HepG2 (cell line): ENCODE data around the gene GPRIN2. TPM values are rescaled to one million over a fixed set of nuclear protein-coding genes. Genes with fewer than 3 reads are reported as not detected.

ENCODE experiments used
- ATAC-seq: fragments of 200-7000 bp; cut with Tn5 transposase; 3 replicates; pipeline ENCODE4 v1.9.1; 2020; ENCODE audit warnings: mild to moderate bottlenecking, moderate library complexity
- BruUV-seq: library from RNA; stranded (reverse); fragments of 400-500 nt; replicated peaks from 2 replicates; lab custom pipeline; 2021; lab: Mats Ljungman, UMichigan
- CTCF ChIA-PET: fragments of 300-600 bp; formaldehyde crosslinking; extraction: SDS; loops from one replicate; lab custom pipeline; 2021; ENCODE audit warnings: low total read pairs, inconsistent platforms, low intra/inter-chr PET ratio; lab: Yijun Ruan, JAX
- POLR2A ChIA-PET: fragments of 350-600 bp; sonication (Branson Sonifier 250); formaldehyde crosslinking; loops from one replicate; lab custom pipeline; 2020; ENCODE audit warnings: antibody characterized with exemption, inconsistent platforms; lab: Yijun Ruan, JAX
- DNase-seq: peaks from one replicate; pipeline ENCODE4 v3.0.0-alpha.2; 2015; ENCODE audit warnings: low spot score
- FAIRE-seq: peaks from 3 replicates; lab custom pipeline; 2011; peaks lifted over from hg19 to GRCh38; lab: Jason Lieb, UNC
- H2AFZ ChIP-seq: one replicate; pipeline ENCODE4 v1.6.1; 2011; ENCODE audit warnings: low read length, inconsistent platforms
- H3K27ac ChIP-seq: fragments of 300-600 bp; 3 replicates; pipeline ENCODE4 v1.8.0; 2011; ENCODE audit warnings: mixed run types, mild to moderate bottlenecking, mixed read lengths, low read length, inconsistent platforms; ENCODE audit not compliant: insufficient read depth; ENCODE audit errors: extremely low read length
- H3K27me3 ChIP-seq, 2 experiments: fragments of 200-600 bp in 1 of 2; 2 replicates in 1 of 2; 3 replicates in 1 of 2; pipeline versions ENCODE4 v1.6.0 to v1.8.0; 2011; ENCODE audit warnings: low read length in 2 of 2, mild to moderate bottlenecking in 2 of 2, moderate library complexity in 2 of 2, inconsistent platforms in 1 of 2; ENCODE audit not compliant: insufficient read depth in 2 of 2, control insufficient read depth in 1 of 2
- H3K36me3 ChIP-seq, 2 experiments: fragments of 200-600 bp in 1 of 2; replicated peaks in 1 of 2; 2 replicates in 1 of 2; 3 replicates in 1 of 2; pipeline versions ENCODE4 v1.5.1 to v1.8.0; 2011; ENCODE audit warnings: low read length in 2 of 2, inconsistent platforms in 1 of 2; ENCODE audit not compliant: insufficient read depth in 2 of 2, control insufficient read depth in 1 of 2
- H3K4me1 ChIP-seq: 2 replicates; pipeline ENCODE4 v1.5.1; 2012; ENCODE audit warnings: low read length, inconsistent platforms; ENCODE audit not compliant: insufficient read depth
- H3K4me2 ChIP-seq: 2 replicates; pipeline ENCODE4 v1.6.0; 2011; ENCODE audit warnings: low read depth, low read length, inconsistent platforms
- H3K4me3 ChIP-seq, 3 experiments: fragments of 200-600 bp in 1 of 3; sonication (generic), shearing (Covaris generic) in 1 of 3; replicated peaks in 1 of 3; 2 replicates each; pipeline ENCODE4 v1.5.1; 2011 to 2016; ENCODE audit warnings: low read length in 3 of 3, inconsistent platforms in 2 of 3, low read depth in 2 of 3, mild to moderate bottlenecking in 2 of 3, control low read depth in 1 of 3, mixed read lengths in 1 of 3; ENCODE audit not compliant: insufficient read depth in 1 of 3
- H3K79me2 ChIP-seq: one replicate; pipeline ENCODE4 v1.6.1; 2011; ENCODE audit warnings: low read length, inconsistent platforms; ENCODE audit not compliant: insufficient read depth
- H3K9ac ChIP-seq: 2 replicates; pipeline ENCODE4 v1.6.0; 2011; ENCODE audit warnings: mild to moderate bottlenecking, low read depth, low read length, inconsistent platforms; ENCODE audit not compliant: insufficient read depth
- H3K9me3 ChIP-seq: 2 replicates; pipeline ENCODE4 v1.5.1; 2012; ENCODE audit warnings: mild to moderate bottlenecking, low read length
- H4K20me1 ChIP-seq: 2 replicates; pipeline ENCODE4 v1.6.0; 2011; ENCODE audit warnings: inconsistent platforms, mild to moderate bottlenecking, low read length, moderate library complexity; ENCODE audit not compliant: insufficient read depth
- CBFB ChIP-seq: sonication (generic); formaldehyde crosslinking; IDR thresholded peaks from 2 replicates; pipeline ENCODE4 v1.4.0; 2020; ENCODE audit warnings: missing genetic modification reagents
- FOSL2 ChIP-seq: sonication (generic); formaldehyde crosslinking; IDR thresholded peaks from 2 replicates; pipeline ENCODE4 v1.4.0; 2020; ENCODE audit warnings: missing genetic modification reagents
- MAFG ChIP-seq: sonication (generic); formaldehyde crosslinking; IDR thresholded peaks from 2 replicates; pipeline ENCODE4 v1.5.1; 2020; ENCODE audit warnings: mild to moderate bottlenecking, missing genetic modification reagents
- NCOA5 ChIP-seq: sonication (generic); formaldehyde crosslinking; IDR thresholded peaks from 2 replicates; pipeline ENCODE4 v1.4.0; 2020; ENCODE audit warnings: missing genetic modification reagents
- NFE2 ChIP-seq: sonication (generic); formaldehyde crosslinking; IDR thresholded peaks from 2 replicates; pipeline ENCODE4 v1.4.0; 2020; ENCODE audit warnings: missing genetic modification reagents
- PAX8 ChIP-seq: sonication (generic); formaldehyde crosslinking; IDR thresholded peaks from 2 replicates; pipeline ENCODE4 v1.8.0; 2022; ENCODE audit warnings: mild to moderate bottlenecking, missing genetic modification reagents, borderline replicate concordance
- SP1 ChIP-seq, 2 experiments: fragments of 450-650 bp in 1 of 2; sonication (generic) in 1 of 2; formaldehyde crosslinking in 1 of 2; IDR thresholded peaks; 2 replicates each; pipeline versions ENCODE4 v1.4.0 to v1.6.1; 2016 to 2020; ENCODE audit warnings: missing genetic modification reagents in 1 of 2
- ZIK1 ChIP-seq: sonication (generic); formaldehyde crosslinking; IDR thresholded peaks from 2 replicates; pipeline ENCODE4 v1.5.0; 2020; ENCODE audit warnings: mild to moderate bottlenecking, low read depth, missing genetic modification reagents, borderline replicate concordance
- ZNF282 ChIP-seq: fragments of 450-650 bp; IDR thresholded peaks from 2 replicates; pipeline ENCODE4 v1.6.1; 2018; ENCODE audit not compliant: partially characterized antibody
- ZNF33A ChIP-seq: sonication (generic); formaldehyde crosslinking; IDR thresholded peaks from 2 replicates; pipeline ENCODE4 v1.5.1; 2020; ENCODE audit warnings: missing genetic modification reagents, mild to moderate bottlenecking, moderate library complexity, borderline replicate concordance
- ZNF670 ChIP-seq: sonication (generic); formaldehyde crosslinking; IDR thresholded peaks from 2 replicates; pipeline ENCODE4 v1.8.0; 2022; ENCODE audit warnings: mild to moderate bottlenecking, missing genetic modification reagents, borderline replicate concordance
- ZNF878 ChIP-seq: sonication (generic); formaldehyde crosslinking; IDR thresholded peaks from 2 replicates; pipeline ENCODE4 v1.8.1; 2023; ENCODE audit warnings: mild to moderate bottlenecking, missing genetic modification reagents, moderate library complexity
- ZNF879 ChIP-seq: sonication (generic); formaldehyde crosslinking; IDR thresholded peaks from 2 replicates; pipeline ENCODE4 v1.8.1; 2023; ENCODE audit warnings: missing genetic modification reagents
- WGBS: methylation state at CpG from one replicate; pipeline ENCODE4 v1.1.6; 2017; ENCODE audit warnings: low lambda C conversion rate; 5-methylcytosine and 5-hydroxymethylcytosine counted together
- in situ Hi-C: cut with HindIII; loops from 2 replicates; pipeline ENCODE4 v1.10.0; 2017; ENCODE audit warnings: low pct_unique_long_range_greater_than_20kb; ENCODE audit not compliant: extremely low pct_ligation_motif_present
- intact Hi-C: fragments of 100-400 bp; cut with micrococcal nuclease; formaldehyde crosslinking; loops from one replicate; pipeline ENCODE4 v1.10.0; 2022; ENCODE audit not compliant: unreplicated experiment
- polyA plus RNA-seq, 8 experiments: library from polyadenylated mRNA; depleted of rRNA in 3 of 8; stranded (reverse) in 7 of 8; unstranded in 1 of 8; fragments of >200 nt; fragmentation: Illumina TruSeq in 4 of 8; extraction: Trizol in 4 of 8; gene quantifications; 2 replicates each; pipeline versions ENCODE4 v1.2.1 to v1.2.3, GENCODE V29; 2011 to 2016; ENCODE audit warnings: low read depth in 4 of 8, missing spikeins in 1 of 8, mixed read lengths in 1 of 8; ENCODE audit not compliant: insufficient read depth in 1 of 8
- total RNA-seq, 5 experiments: library from RNA; depleted of rRNA; stranded (reverse); fragments of >200 nt; fragmentation: Illumina TruSeq; extraction: Trizol; gene quantifications; 2 replicates each; pipeline ENCODE4 v1.2.3, GENCODE V29; 2016; ENCODE audit warnings: low read depth in 1 of 5
- TF ChIP-seq, protein P1 (sequence below): IDR thresholded peaks from 2 replicates; pipeline ENCODE4 v1.6.1; 2016; ENCODE audit warnings: control low read depth
- TF ChIP-seq, protein P2 (sequence below): sonication (generic); formaldehyde crosslinking; conservative IDR thresholded peaks from 2 replicates; pipeline ENCODE4 v1.8.0; 2022; ENCODE audit warnings: missing genetic modification reagents
- TF ChIP-seq, protein P3 (sequence below): sonication (generic); formaldehyde crosslinking; conservative IDR thresholded peaks from 2 replicates; pipeline ENCODE4 v1.8.0; 2022; ENCODE audit warnings: mild to moderate bottlenecking, moderate library complexity, missing genetic modification reagents
- TF ChIP-seq, protein P4 (sequence below): sonication (generic); formaldehyde crosslinking; IDR thresholded peaks from 2 replicates; pipeline ENCODE4 v1.9.0; 2021; ENCODE audit warnings: missing genetic modification reagents, mild to moderate bottlenecking, borderline replicate concordance

The GPRIN2 gene
- total and polyA plus RNA-seq, 2 of the 13 experiments (the other 11 are each of a cell fraction or from before 2014, with no cell fraction given): not detected

DNA sequence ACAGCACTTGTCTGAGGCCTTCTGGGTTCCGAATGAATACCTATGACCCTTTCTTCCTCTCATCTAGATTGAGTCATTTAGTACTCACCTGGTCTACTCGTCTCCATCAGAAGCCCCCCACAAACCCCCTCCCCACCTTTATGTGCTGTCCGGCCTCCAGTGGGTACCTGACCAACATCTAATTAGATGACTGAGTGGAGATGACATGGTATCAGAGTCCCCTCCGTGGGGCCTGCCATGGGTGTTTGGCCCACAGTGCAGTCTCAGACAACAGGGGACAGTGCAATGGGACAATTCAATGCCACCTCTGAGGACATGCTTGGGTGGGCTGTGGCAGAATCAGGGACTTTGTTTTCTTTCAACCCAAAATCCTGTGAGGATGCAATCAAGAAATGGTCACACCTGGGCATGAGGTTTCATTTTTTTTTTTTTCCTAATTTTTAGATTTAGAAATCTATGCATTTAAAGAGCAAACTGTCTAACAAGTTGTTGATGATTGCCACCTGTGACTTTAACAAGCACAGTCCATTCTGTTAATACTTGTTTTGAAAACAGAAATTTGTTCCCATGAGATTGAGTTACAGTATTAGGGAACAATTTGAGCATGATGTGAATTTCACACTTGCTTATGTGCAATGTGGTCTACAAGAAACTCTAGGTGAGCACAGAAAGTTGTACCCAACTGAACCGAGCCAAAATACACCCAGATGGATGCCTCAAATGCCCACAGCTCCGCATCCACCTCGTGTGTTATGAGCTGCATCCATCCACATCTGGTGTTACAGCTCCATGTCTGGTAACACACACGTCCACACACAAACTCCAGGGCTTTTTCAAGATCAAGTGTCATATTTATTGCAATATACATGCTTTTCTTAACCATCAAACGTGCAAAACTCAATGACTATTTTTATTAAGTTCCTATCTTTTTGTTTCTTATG is 27.5 kb downstream of the GPRIN2 start:
- Histone ChIP-seq H3K36me3 (no peaks in the 10 kb centered on the region), H3K9me3 (no peaks in the 10 kb centered on the region), H3K4me3 (no peak overlapping the region), H3K27ac (no peak overlapping the region), H4K20me1 (no peaks in the 10 kb centered on the region), H2AFZ (no peak overlapping the region), H3K9ac (no peak overlapping the region), H3K27me3 (peaks cover 0 to 24% of the 10 kb centered on the region in 2 experiments; a peak in 2 of 5 replicates), H3K4me2 (no peak overlapping the region), H3K4me1 (peaks cover 12% of the 10 kb centered on the region), H3K79me2 (no peaks in the 10 kb centered on the region)
- ChIA-PET CTCF (no interaction called here), POLR2A (no interaction called here)
- FAIRE-seq: no peak
- ATAC-seq: no peak
- 38% methylated on average over 9 of the region's 9 CpGs for WGBS
- intact Hi-C loops (no loop called here), in situ Hi-C loops (no loop called here)
- DNase-seq: no peak
- no TSS peak for BruUV-seq
- no peak for TF ChIP-seq ZNF878 (CRISPR knock-in tag)
- TF ChIP-seq, protein P1, sequence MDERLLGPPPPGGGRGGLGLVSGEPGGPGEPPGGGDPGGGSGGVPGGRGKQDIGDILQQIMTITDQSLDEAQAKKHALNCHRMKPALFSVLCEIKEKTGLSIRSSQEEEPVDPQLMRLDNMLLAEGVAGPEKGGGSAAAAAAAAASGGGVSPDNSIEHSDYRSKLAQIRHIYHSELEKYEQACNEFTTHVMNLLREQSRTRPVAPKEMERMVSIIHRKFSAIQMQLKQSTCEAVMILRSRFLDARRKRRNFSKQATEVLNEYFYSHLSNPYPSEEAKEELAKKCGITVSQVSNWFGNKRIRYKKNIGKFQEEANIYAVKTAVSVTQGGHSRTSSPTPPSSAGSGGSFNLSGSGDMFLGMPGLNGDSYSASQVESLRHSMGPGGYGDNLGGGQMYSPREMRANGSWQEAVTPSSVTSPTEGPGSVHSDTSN (CRISPR knock-in tag): no peak
- TF ChIP-seq, protein P2, sequence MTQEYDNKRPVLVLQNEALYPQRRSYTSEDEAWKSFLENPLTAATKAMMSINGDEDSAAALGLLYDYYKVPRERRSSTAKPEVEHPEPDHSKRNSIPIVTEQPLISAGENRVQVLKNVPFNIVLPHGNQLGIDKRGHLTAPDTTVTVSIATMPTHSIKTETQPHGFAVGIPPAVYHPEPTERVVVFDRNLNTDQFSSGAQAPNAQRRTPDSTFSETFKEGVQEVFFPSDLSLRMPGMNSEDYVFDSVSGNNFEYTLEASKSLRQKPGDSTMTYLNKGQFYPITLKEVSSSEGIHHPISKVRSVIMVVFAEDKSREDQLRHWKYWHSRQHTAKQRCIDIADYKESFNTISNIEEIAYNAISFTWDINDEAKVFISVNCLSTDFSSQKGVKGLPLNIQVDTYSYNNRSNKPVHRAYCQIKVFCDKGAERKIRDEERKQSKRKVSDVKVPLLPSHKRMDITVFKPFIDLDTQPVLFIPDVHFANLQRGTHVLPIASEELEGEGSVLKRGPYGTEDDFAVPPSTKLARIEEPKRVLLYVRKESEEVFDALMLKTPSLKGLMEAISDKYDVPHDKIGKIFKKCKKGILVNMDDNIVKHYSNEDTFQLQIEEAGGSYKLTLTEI (CRISPR knock-in tag): no peak
- no peak for TF ChIP-seq SP1 (IDR thresholded peaks at IDR 0.05)
- TF ChIP-seq SP1 (CRISPR knock-in tag; IDR thresholded peaks at IDR 0.05): no peak
- TF ChIP-seq FOSL2 (CRISPR knock-in tag): no peak
- TF ChIP-seq MAFG (CRISPR knock-in tag): no peak
- no peak for TF ChIP-seq NFE2
- TF ChIP-seq, protein P3, sequence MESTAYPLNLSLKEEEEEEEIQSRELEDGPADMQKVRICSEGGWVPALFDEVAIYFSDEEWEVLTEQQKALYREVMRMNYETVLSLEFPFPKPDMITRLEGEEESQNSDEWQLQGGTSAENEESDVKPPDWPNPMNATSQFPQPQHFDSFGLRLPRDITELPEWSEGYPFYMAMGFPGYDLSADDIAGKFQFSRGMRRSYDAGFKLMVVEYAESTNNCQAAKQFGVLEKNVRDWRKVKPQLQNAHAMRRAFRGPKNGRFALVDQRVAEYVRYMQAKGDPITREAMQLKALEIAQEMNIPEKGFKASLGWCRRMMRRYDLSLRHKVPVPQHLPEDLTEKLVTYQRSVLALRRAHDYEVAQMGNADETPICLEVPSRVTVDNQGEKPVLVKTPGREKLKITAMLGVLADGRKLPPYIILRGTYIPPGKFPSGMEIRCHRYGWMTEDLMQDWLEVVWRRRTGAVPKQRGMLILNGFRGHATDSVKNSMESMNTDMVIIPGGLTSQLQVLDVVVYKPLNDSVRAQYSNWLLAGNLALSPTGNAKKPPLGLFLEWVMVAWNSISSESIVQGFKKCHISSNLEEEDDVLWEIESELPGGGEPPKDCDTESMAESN (CRISPR knock-in tag): no peak
- no peak for TF ChIP-seq ZNF670
- TF ChIP-seq, protein P4, sequence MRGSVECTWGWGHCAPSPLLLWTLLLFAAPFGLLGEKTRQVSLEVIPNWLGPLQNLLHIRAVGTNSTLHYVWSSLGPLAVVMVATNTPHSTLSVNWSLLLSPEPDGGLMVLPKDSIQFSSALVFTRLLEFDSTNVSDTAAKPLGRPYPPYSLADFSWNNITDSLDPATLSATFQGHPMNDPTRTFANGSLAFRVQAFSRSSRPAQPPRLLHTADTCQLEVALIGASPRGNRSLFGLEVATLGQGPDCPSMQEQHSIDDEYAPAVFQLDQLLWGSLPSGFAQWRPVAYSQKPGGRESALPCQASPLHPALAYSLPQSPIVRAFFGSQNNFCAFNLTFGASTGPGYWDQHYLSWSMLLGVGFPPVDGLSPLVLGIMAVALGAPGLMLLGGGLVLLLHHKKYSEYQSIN (CRISPR knock-in tag): no peak
- TF ChIP-seq CBFB (CRISPR knock-in tag): no peak
- TF ChIP-seq NCOA5: no peak
- TF ChIP-seq ZNF33A (CRISPR knock-in tag): no peak
- no peak for TF ChIP-seq PAX8
- no peak for TF ChIP-seq ZNF282
- no peak for TF ChIP-seq ZIK1 (CRISPR knock-in tag)
- TF ChIP-seq ZNF879 (CRISPR knock-in tag): no peak
